NCI-H748 (cell line): ENCODE results near the gene PRKAR2A.
"Not testable (repeated sequence)": the region's sequence is repeated elsewhere in the genome, so short reads cannot be mapped to it uniquely, and the experiment has no call there.

Source experiments
- DNase-seq: peaks from one replicate; lab custom pipeline; 2025; ENCODE audit not compliant: unreplicated experiment; lab: John Stamatoyannopoulos, UW

The PRKAR2A gene

GRCh38 chr3:48782046-48782445 lies 65.6 kb downstream of the PRKAR2A start:
- no peak for DNase-seq

DNA sequence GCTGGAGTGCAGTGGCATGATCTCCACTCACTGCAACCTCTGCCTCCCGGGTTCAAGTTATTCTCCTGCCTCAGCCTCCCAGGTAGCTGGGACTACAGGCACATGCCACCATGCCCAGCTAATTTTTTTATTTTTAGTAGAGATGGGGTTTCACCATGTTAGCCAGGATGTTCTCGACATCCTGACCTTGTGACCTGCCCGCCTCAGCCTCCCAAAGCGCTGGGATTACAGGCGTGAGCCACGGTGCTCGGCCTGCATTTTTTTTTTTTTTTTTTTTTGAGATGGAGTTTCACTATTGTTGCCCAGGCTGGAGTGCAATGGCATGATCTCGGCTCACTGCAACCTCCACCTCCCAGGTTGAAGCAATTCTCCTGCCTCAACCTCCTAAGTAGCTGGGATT lies 69.1 kb downstream of the PRKAR2A start:
- DNase-seq: not testable (repeated sequence)

- DNase-seq: no peak
Observed at GRCh38 chr3:48776854-48777253, 70.8 kb downstream of the PRKAR2A start.

GRCh38 chr3:48770192-48770502 lies 77.5 kb downstream of the PRKAR2A start:
- no peak for DNase-seq

- no peak for DNase-seq
Observed at GRCh38 chr3:48765376-48765775, 82.3 kb downstream of the PRKAR2A start.

GRCh38 chr3:48762816-48763215 lies 84.9 kb downstream of the PRKAR2A start:
- no peak for DNase-seq

DNA sequence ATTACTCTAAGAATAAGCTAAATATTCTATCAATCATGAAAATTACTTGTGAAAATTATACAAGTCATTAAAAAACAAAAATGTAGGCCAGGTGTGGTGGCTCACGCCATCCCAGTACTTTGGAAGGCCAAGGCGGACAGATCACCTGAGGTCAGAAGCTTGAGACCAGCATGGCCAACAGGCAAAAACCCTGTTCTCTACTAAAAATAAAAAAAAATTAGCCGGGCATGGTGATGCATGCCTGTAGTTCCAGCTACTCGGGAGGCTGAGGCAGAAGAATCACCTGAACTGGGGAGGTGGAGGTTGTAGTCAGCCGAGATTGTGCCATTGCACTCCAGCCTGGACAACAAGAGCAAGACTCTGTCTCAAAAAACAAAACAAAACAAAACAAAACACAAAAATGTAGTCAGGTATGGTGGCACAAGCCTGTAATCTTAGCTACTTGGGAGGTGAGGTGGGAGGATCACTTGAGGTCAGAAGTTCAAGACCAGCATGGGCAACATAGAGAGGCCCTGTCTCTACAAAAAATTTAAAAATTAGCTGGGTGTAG lies 87.6 kb downstream of the PRKAR2A start:
- not testable (repeated sequence) for DNase-seq

- DNase-seq: not testable (repeated sequence)
Observed at GRCh38 chr3:48759531-48759930, 88.1 kb downstream of the PRKAR2A start.

DNA sequence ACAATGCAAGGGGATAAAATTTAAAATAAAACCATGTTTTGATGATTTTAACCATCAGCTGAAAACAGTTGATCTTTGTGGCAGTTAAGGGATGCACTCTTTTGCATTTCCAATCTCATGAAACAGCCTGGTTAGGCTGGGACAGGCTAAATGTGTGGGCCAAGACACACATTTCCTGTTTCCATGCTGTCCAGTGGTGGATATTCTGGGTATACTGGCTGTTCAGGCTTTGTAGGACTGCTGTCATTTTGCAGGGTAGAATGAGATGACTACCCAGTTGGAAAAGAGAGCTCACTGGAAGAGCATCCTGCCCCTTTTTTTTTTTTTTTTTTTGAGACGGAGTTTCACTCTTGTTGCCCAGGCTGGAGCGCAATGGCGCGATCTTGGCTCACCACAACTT lies 88.6 kb downstream of the PRKAR2A start:
- DNase-seq: no peak

GRCh38 chr3:48756640-48757039 lies 91.0 kb downstream of the PRKAR2A start:
- no peak for DNase-seq

- DNase-seq: no peak
Observed at GRCh38 chr3:48750856-48751255, 96.8 kb downstream of the PRKAR2A start.

- DNase-seq: no peak
Observed at GRCh38 chr3:48748754-48749153, 98.9 kb downstream of the PRKAR2A start.

- no peak for DNase-seq
Observed at GRCh38 chr3:48747706-48748105, 100.0 kb downstream of the PRKAR2A start.

DNA sequence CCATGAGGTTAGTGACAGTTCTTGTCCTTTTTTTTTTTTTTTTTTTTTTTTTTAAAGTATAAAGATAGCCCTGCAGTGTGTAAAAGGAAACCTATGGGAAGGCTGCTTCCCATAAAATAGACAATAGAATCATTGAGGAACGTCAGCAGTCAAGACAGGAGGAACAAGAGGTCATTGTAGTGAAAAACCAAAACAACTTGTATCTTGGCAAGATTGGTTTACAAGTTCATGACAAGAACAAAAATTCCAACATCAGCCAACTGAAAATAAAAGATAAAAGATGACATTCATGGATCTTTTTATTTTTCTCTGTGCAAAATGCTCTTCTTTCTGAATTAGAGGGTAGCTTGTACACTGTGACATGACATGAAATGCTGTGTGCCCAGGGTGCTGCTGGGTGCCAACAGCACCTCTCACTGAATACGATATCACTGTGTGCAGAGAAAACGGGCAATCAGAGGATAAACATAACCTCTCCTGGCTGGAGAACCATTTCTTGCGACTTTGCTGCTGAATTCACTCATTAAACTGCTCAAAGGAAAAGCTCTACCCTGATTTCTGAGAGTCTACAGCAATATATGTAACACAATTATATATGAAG lies 100.6 kb downstream of the PRKAR2A start:
- no peak for DNase-seq

DNA sequence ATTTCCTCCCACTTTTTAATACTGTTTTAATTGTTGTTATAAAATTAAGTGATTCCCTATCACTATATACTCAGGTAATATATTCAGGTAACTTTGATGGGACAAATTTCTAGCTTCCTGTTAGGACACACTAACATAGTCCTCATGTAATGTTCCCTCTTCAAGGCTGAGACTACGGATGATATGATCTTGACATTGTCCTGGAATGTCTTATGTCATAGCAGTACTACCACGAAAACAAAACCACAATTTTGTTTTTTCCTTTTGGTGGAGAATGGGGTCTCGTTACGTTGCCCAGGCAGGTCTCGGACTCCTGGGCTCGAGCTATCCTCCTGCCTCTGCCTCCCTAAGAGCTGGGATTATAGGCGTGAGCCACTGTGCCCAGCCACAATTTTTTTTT lies 103.9 kb downstream of the PRKAR2A start:
- no peak for DNase-seq

GRCh38 chr3:48741226-48741625 lies 106.4 kb downstream of the PRKAR2A start:
- DNase-seq: not testable (repeated sequence)

- DNase-seq: peak; percentile 19
Observed at GRCh38 chr3:48739955-48740823, 107.5 kb downstream of the PRKAR2A start.

- DNase-seq: no peak
Observed at GRCh38 chr3:48739617-48739954, 108.1 kb downstream of the PRKAR2A start.

DNA sequence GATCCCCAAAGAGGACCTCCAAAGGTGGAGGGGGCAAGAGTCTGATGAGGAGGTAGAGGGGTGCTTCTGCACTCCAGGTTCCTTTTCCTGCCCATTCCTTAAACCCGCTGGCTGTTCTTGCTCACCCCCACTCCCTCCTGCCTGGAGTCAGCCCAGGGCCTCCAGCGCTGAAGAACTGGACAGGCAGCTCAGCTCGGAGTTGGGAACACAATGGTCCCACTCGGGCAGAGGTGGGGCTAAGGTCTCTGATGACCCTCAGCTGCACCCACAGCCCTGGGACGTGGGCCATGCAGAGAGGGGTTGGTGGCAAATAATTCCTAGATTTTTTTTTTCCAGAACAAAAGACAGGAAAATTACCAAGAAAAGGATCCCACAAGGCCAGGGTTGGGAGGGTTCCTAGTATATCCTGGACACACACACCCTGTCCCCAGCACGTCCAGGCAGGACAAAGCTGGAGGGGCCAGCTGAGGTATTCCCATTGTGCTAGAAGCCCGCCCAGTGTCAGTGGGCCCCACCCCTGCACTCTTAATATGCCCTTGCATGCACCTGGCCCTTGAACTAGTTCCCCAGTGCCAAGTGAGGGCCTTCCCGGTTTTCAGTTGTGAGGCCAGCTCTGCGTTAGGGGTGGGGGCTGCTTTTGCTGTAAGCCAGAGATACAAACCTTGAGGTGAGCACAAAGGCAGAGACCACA lies 108.6 kb downstream of the PRKAR2A start:
- no peak for DNase-seq

GRCh38 chr3:48738144-48738536 lies 109.5 kb downstream of the PRKAR2A start:
- DNase-seq: no peak

- peak; percentile 18 for DNase-seq
Observed at GRCh38 chr3:48735075-48735767, 112.5 kb downstream of the PRKAR2A start.
